ENCODE data around the gene SERP2.
A peak's percentile ranks its signal among the peaks of the same experiment; 100 is the strongest.

The SERP2 gene

GRCh38 chr13:44422755-44423643 lies 49.4 kb downstream of the SERP2 start:
- Histone ChIP-seq H3K36me3 (ENCODE audit: control insufficient read depth in 2 of 2, insufficient read depth in 2 of 2, low read length in 2 of 2) (no peaks in the 10 kb centered on the region), H3K27ac (ENCODE audit: low read length) (no peak overlapping the region), H3K4me3 (ENCODE audit: low read length in 2 of 2) (no peak overlapping the region), H3K27me3 (ENCODE audit: control insufficient read depth in 1 of 2, insufficient read depth in 2 of 2, low read length in 2 of 2) (no peaks in the 10 kb centered on the region), H3K4me1 (ENCODE audit: control insufficient read depth, insufficient read depth, low read length) (no peaks in the 10 kb centered on the region), H3K9ac (ENCODE audit: low read length in 2 of 2) (no peak overlapping the region), H3K9me3 (ENCODE audit: control insufficient read depth in 2 of 2, low read length in 2 of 2) (peaks cover 4 to 5% of the 10 kb centered on the region in 2 donors)

GRCh38 chr13:44423824-44424223 lies 50.2 kb downstream of the SERP2 start:
- Histone ChIP-seq H3K4me1 (ENCODE audit: control insufficient read depth, insufficient read depth, low read length) (no peaks in the 10 kb centered on the region), H3K36me3 (ENCODE audit: control insufficient read depth in 2 of 2, insufficient read depth in 2 of 2, low read length in 2 of 2) (no peaks in the 10 kb centered on the region), H3K9ac (ENCODE audit: low read length in 2 of 2) (no peak overlapping the region), H3K4me3 (ENCODE audit: low read length in 2 of 2) (no peak overlapping the region), H3K27ac (ENCODE audit: low read length) (no peak overlapping the region), H3K27me3 (ENCODE audit: control insufficient read depth in 1 of 2, insufficient read depth in 2 of 2, low read length in 2 of 2) (no peaks in the 10 kb centered on the region), H3K9me3 (ENCODE audit: control insufficient read depth in 2 of 2, low read length in 2 of 2) (peaks cover 4 to 5% of the 10 kb centered on the region in 2 donors)

GRCh38 chr13:44425041-44425814 lies 51.6 kb downstream of the SERP2 start:
- Histone ChIP-seq H3K9ac (ENCODE audit: low read length in 2 of 2) (no peak overlapping the region), H3K9me3 (ENCODE audit: control insufficient read depth in 2 of 2, low read length in 2 of 2) (peaks cover 4 to 5% of the 10 kb centered on the region in 2 donors), H3K4me3 (ENCODE audit: low read length in 2 of 2) (no peak overlapping the region), H3K4me1 (ENCODE audit: control insufficient read depth, insufficient read depth, low read length) (no peaks in the 10 kb centered on the region), H3K27me3 (ENCODE audit: control insufficient read depth in 1 of 2, insufficient read depth in 2 of 2, low read length in 2 of 2) (no peaks in the 10 kb centered on the region), H3K27ac (ENCODE audit: low read length) (no peak overlapping the region), H3K36me3 (ENCODE audit: control insufficient read depth in 2 of 2, insufficient read depth in 2 of 2, low read length in 2 of 2) (no peaks in the 10 kb centered on the region)

- Histone ChIP-seq H3K4me3 (ENCODE audit: low read length in 2 of 2) (no peak overlapping the region), H3K4me1 (ENCODE audit: control insufficient read depth, insufficient read depth, low read length) (no peaks in the 10 kb centered on the region)
These were observed 52.1 kb downstream of the SERP2 start for GRCh38 chr13:44425815-44426078.

GRCh38 chr13:44426461-44426860 lies 52.8 kb downstream of the SERP2 start:
- H3K9ac ChIP-seq (ENCODE audit: low read length in 2 of 2): no peak overlapping the region
- H3K27me3 ChIP-seq (ENCODE audit: control insufficient read depth in 1 of 2, insufficient read depth in 2 of 2, low read length in 2 of 2): no peaks in the 10 kb centered on the region
- H3K4me3 ChIP-seq (ENCODE audit: low read length in 2 of 2): no peak overlapping the region
- H3K9me3 ChIP-seq (ENCODE audit: control insufficient read depth in 2 of 2, low read length in 2 of 2): peaks cover 4 to 5% of the 10 kb centered on the region in 2 donors
- no peaks in the 10 kb centered on the region for H3K4me1 ChIP-seq (ENCODE audit: control insufficient read depth, insufficient read depth, low read length)
- H3K27ac ChIP-seq (ENCODE audit: low read length): no peak overlapping the region
- H3K36me3 ChIP-seq (ENCODE audit: control insufficient read depth in 2 of 2, insufficient read depth in 2 of 2, low read length in 2 of 2): no peaks in the 10 kb centered on the region

More at GRCh38 chr13:44425815-44426078, 52.1 kb downstream of the SERP2 start:
- H3K9me3 ChIP-seq (ENCODE audit: control insufficient read depth in 2 of 2, low read length in 2 of 2): peaks cover 4 to 5% of the 10 kb centered on the region in 2 donors
- no peaks in the 10 kb centered on the region for H3K27me3 ChIP-seq (ENCODE audit: control insufficient read depth in 1 of 2, insufficient read depth in 2 of 2, low read length in 2 of 2)
- no peak overlapping the region for H3K9ac ChIP-seq (ENCODE audit: low read length in 2 of 2)
- no peaks in the 10 kb centered on the region for H3K36me3 ChIP-seq (ENCODE audit: control insufficient read depth in 2 of 2, insufficient read depth in 2 of 2, low read length in 2 of 2)
- H3K27ac ChIP-seq (ENCODE audit: low read length): no peak overlapping the region

- Histone ChIP-seq H3K36me3 (ENCODE audit: control insufficient read depth in 2 of 2, insufficient read depth in 2 of 2, low read length in 2 of 2) (peaks cover 12% of the 10 kb centered on the region in 2 donors), H3K27ac (ENCODE audit: low read length) (no peak overlapping the region), H3K9ac (ENCODE audit: low read length in 2 of 2) (no peak overlapping the region), H3K27me3 (ENCODE audit: control insufficient read depth in 1 of 2, insufficient read depth in 2 of 2, low read length in 2 of 2) (no peaks in the 10 kb centered on the region), H3K4me1 (ENCODE audit: control insufficient read depth, insufficient read depth, low read length) (peaks cover 11% of the 10 kb centered on the region), H3K9me3 (ENCODE audit: control insufficient read depth in 2 of 2, low read length in 2 of 2) (peaks cover 4 to 5% of the 10 kb centered on the region in 2 donors), H3K4me3 (ENCODE audit: low read length in 2 of 2) (no peak overlapping the region)
These were observed 55.7 kb downstream of the SERP2 start for GRCh38 chr13:44429311-44429710.

- Histone ChIP-seq H3K36me3 (ENCODE audit: control insufficient read depth in 2 of 2, insufficient read depth in 2 of 2, low read length in 2 of 2) (peaks cover 15 to 17% of the 10 kb centered on the region in 2 donors), H3K4me1 (ENCODE audit: control insufficient read depth, insufficient read depth, low read length) (peaks cover 11% of the 10 kb centered on the region), H3K9me3 (ENCODE audit: control insufficient read depth in 2 of 2, low read length in 2 of 2) (peaks cover 4 to 5% of the 10 kb centered on the region in 2 donors), H3K4me3 (ENCODE audit: low read length in 2 of 2) (no peak overlapping the region), H3K9ac (ENCODE audit: low read length in 2 of 2) (no peak overlapping the region), H3K27ac (ENCODE audit: low read length) (no peak overlapping the region), H3K27me3 (ENCODE audit: control insufficient read depth in 1 of 2, insufficient read depth in 2 of 2, low read length in 2 of 2) (no peaks in the 10 kb centered on the region)
These were observed 57.5 kb downstream of the SERP2 start for GRCh38 chr13:44431150-44431549.

- Histone ChIP-seq H3K36me3 (ENCODE audit: control insufficient read depth in 2 of 2, insufficient read depth in 2 of 2, low read length in 2 of 2) (peaks cover 15 to 17% of the 10 kb centered on the region in 2 donors), H3K27me3 (ENCODE audit: control insufficient read depth in 1 of 2, insufficient read depth in 2 of 2, low read length in 2 of 2) (no peaks in the 10 kb centered on the region), H3K9me3 (ENCODE audit: control insufficient read depth in 2 of 2, low read length in 2 of 2) (peaks cover 0 to 1% of the 10 kb centered on the region in 2 donors), H3K9ac (ENCODE audit: low read length in 2 of 2) (no peak overlapping the region), H3K27ac (ENCODE audit: low read length) (no peak overlapping the region), H3K4me3 (ENCODE audit: low read length in 2 of 2) (peak overlapping the region; percentile 98 to 99), H3K4me1 (ENCODE audit: control insufficient read depth, insufficient read depth, low read length) (peaks cover 13% of the 10 kb centered on the region)
These were observed 59.0 kb downstream of the SERP2 start for GRCh38 chr13:44432650-44433049.

GRCh38 chr13:44433863-44434765 lies 60.5 kb downstream of the SERP2 start:
- Histone ChIP-seq H3K27ac (ENCODE audit: low read length) (peak overlapping the region; percentile 95), H3K9me3 (ENCODE audit: control insufficient read depth in 2 of 2, low read length in 2 of 2) (no peaks in the 10 kb centered on the region), H3K4me1 (ENCODE audit: control insufficient read depth, insufficient read depth, low read length) (peaks cover 16% of the 10 kb centered on the region), H3K27me3 (ENCODE audit: control insufficient read depth in 1 of 2, insufficient read depth in 2 of 2, low read length in 2 of 2) (no peaks in the 10 kb centered on the region), H3K36me3 (ENCODE audit: control insufficient read depth in 2 of 2, insufficient read depth in 2 of 2, low read length in 2 of 2) (peaks cover 15 to 17% of the 10 kb centered on the region in 2 donors), H3K9ac (ENCODE audit: low read length in 2 of 2) (peak overlapping the region; percentile 37 to 100), H3K4me3 (ENCODE audit: low read length in 2 of 2) (peak overlapping the region; percentile 98 to 99)

GRCh38 chr13:44434766-44435141 lies 61.1 kb downstream of the SERP2 start:
- no peaks in the 10 kb centered on the region for H3K27me3 ChIP-seq (ENCODE audit: control insufficient read depth in 1 of 2, insufficient read depth in 2 of 2, low read length in 2 of 2)
- peaks cover 22% of the 10 kb centered on the region for H3K4me1 ChIP-seq (ENCODE audit: control insufficient read depth, insufficient read depth, low read length)

More at GRCh38 chr13:44434766-44435141, 61.1 kb downstream of the SERP2 start:
- Histone ChIP-seq H3K9me3 (ENCODE audit: control insufficient read depth in 2 of 2, low read length in 2 of 2) (no peaks in the 10 kb centered on the region), H3K36me3 (ENCODE audit: control insufficient read depth in 2 of 2, insufficient read depth in 2 of 2, low read length in 2 of 2) (peaks cover 15 to 17% of the 10 kb centered on the region in 2 donors), H3K27ac (ENCODE audit: low read length) (peak overlapping the region; percentile 95), H3K4me3 (ENCODE audit: low read length in 2 of 2) (peak overlapping the region; percentile 98 to 99), H3K9ac (ENCODE audit: low read length in 2 of 2) (peak overlapping the region; percentile 37 to 100)

Data from stomach smooth muscle (tissue), 2 donors.